ENCODE data around the gene CACNA2D2.

CACNA2D2 gene

DNA sequence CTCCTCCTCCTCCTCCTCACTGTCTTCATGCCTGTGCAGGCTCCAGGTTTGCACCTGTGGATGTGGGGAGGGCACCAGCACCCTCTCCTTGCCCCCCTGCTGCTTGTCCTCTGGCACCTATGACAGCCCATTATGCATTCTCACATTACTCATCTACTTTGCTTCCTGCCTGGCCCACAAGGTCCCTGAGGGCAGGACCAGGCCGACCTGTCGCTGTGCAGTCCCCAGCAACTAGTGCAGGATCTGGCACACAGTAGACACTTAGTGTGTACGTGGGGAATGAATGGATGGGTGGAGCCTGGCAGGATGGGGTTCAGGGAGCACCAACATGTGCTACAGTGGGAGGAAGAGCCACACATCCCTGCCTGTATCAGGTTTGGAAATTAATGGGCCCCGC is 85.8 kb downstream of the CACNA2D2 start:
- Histone ChIP-seq H3K36me3 (ENCODE audit: control insufficient read depth, insufficient read depth, low read length) (no peaks in the 10 kb centered on the region), H3K9me3 (ENCODE audit: control insufficient read depth, low read length) (no peaks in the 10 kb centered on the region), H3K9ac (no peak overlapping the region), H3K79me2 (no peaks in the 10 kb centered on the region), H3K4me3 (ENCODE audit: low read depth, low read length) (no peak overlapping the region), H3K27ac (no peak overlapping the region), H3K4me2 (ENCODE audit: low read length) (no peak overlapping the region), H2AFZ (no peak overlapping the region), H3K4me1 (no peaks in the 10 kb centered on the region), H3K27me3 (ENCODE audit: control insufficient read depth, insufficient read depth, low read length) (no peaks in the 10 kb centered on the region)
- TF ChIP-seq, protein P1, sequence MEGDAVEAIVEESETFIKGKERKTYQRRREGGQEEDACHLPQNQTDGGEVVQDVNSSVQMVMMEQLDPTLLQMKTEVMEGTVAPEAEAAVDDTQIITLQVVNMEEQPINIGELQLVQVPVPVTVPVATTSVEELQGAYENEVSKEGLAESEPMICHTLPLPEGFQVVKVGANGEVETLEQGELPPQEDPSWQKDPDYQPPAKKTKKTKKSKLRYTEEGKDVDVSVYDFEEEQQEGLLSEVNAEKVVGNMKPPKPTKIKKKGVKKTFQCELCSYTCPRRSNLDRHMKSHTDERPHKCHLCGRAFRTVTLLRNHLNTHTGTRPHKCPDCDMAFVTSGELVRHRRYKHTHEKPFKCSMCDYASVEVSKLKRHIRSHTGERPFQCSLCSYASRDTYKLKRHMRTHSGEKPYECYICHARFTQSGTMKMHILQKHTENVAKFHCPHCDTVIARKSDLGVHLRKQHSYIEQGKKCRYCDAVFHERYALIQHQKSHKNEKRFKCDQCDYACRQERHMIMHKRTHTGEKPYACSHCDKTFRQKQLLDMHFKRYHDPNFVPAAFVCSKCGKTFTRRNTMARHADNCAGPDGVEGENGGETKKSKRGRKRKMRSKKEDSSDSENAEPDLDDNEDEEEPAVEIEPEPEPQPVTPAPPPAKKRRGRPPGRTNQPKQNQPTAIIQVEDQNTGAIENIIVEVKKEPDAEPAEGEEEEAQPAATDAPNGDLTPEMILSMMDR (IDR thresholded peaks at IDR 0.05) = no peak

DNA sequence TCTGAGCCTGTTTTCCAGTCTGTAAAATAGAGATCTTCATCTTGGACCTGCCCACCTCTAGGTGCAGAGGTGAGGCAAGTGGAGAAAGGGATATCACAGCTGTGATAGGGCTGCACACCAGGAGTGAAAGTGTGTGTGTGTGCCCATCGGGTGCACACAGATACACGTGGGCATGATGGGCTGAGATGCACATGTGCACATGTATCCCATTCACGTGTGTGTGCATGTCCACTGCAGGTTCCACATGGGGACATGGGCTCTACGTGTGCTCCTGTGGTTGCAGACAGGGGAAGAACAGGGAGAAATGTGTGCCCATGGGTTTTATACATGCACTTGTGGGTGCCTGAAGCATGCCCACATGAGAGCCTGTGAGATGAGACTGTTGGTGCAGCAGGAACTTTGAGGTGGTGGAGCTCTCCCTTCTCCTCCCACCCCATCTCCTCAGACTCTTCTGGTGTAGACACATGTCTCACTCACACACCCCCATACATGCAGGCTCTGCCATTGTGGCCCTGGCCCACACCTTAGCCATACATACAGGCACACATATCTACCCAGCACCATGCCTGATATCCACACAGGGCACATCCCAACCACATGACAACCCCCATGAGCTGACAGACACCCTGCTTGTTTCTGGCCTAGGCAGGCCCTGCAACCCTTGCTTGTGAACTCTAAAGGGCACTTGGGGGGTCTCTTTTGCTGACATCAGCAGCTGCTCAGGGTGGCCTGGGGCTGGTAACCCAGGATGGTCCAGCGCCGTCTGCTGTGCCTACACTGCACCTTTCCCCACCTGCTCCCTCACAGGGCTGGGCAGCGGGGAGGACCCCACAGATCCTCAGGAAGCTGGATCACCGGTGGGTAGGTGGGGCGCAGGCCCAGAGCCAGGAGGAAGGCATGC is 86.4 kb downstream of the CACNA2D2 start:
- H3K4me1 ChIP-seq = no peaks in the 10 kb centered on the region
- no peaks in the 10 kb centered on the region for H3K27me3 ChIP-seq (ENCODE audit: control insufficient read depth, insufficient read depth, low read length)
- H3K36me3 ChIP-seq (ENCODE audit: control insufficient read depth, insufficient read depth, low read length) = no peaks in the 10 kb centered on the region
- H2AFZ ChIP-seq = no peak overlapping the region
- H3K4me2 ChIP-seq (ENCODE audit: low read length) = no peak overlapping the region
- H3K9me3 ChIP-seq (ENCODE audit: control insufficient read depth, low read length) = no peaks in the 10 kb centered on the region
- no peak overlapping the region for H3K4me3 ChIP-seq (ENCODE audit: low read depth, low read length)
- no peaks in the 10 kb centered on the region for H3K79me2 ChIP-seq
- H3K9ac ChIP-seq = no peak overlapping the region
- no peak overlapping the region for H3K27ac ChIP-seq
- TF ChIP-seq, protein P1 (IDR thresholded peaks at IDR 0.05) = no peak

DNA sequence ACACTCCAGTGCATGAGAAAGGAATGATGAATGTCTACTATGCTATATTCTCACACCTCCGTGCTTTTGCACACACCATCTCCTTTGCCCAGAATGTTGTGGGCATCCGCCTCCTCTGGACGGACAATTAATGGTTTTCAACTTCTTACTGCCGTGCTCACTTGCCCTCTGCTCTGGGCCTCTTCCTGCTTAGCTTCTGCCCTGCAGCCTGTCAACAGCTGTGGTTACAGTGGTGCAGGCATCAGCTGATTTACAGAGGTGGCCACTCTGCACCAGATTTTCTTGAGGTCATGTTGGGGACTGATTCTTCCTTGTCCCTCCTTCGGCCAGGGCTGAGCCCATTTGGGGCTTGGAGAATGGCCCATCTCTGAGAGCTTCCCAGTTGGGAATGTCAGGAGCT is 87.6 kb downstream of the CACNA2D2 start:
- H3K27ac ChIP-seq = no peak overlapping the region
- H3K27me3 ChIP-seq (ENCODE audit: control insufficient read depth, insufficient read depth, low read length) = no peaks in the 10 kb centered on the region
- no peak overlapping the region for H2AFZ ChIP-seq
- no peaks in the 10 kb centered on the region for H3K36me3 ChIP-seq (ENCODE audit: control insufficient read depth, insufficient read depth, low read length)
- no peak overlapping the region for H3K4me3 ChIP-seq (ENCODE audit: low read depth, low read length)
- H3K79me2 ChIP-seq = no peaks in the 10 kb centered on the region
- H3K9me3 ChIP-seq (ENCODE audit: control insufficient read depth, low read length) = no peaks in the 10 kb centered on the region
- H3K9ac ChIP-seq = no peak overlapping the region
- H3K4me1 ChIP-seq = no peaks in the 10 kb centered on the region
- no peak overlapping the region for H3K4me2 ChIP-seq (ENCODE audit: low read length)
- TF ChIP-seq, protein P1 (IDR thresholded peaks at IDR 0.05) = no peak

DNA sequence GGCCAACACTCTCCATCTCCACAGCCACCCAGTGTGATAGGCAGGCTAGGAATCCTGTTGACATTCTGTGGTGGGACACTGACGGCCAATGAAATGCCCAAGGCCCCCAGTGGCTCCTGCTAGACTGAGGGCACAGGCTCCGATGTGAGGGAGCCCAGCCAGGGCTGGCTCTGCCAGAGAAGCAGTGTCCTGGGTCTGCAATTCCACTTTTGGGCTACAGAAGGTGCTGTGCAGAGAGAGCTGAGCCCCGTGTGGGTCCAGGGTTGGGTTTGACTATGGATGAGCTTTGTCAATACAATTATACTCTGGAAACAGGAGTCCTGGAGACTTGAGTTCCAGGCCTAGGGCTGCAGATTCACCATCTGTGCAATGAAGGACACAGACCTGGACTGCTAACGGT is 88.4 kb downstream of the CACNA2D2 start:
- Histone ChIP-seq H3K4me3 (ENCODE audit: low read depth, low read length) (no peak overlapping the region), H3K9me3 (ENCODE audit: control insufficient read depth, low read length) (no peaks in the 10 kb centered on the region), H3K4me1 (no peaks in the 10 kb centered on the region), H3K27me3 (ENCODE audit: control insufficient read depth, insufficient read depth, low read length) (no peaks in the 10 kb centered on the region), H3K79me2 (no peaks in the 10 kb centered on the region), H3K27ac (no peak overlapping the region), H3K4me2 (ENCODE audit: low read length) (no peak overlapping the region), H3K9ac (no peak overlapping the region), H3K36me3 (ENCODE audit: control insufficient read depth, insufficient read depth, low read length) (no peaks in the 10 kb centered on the region), H2AFZ (no peak overlapping the region)
- TF ChIP-seq, protein P1 (IDR thresholded peaks at IDR 0.05) = no peak

DNA sequence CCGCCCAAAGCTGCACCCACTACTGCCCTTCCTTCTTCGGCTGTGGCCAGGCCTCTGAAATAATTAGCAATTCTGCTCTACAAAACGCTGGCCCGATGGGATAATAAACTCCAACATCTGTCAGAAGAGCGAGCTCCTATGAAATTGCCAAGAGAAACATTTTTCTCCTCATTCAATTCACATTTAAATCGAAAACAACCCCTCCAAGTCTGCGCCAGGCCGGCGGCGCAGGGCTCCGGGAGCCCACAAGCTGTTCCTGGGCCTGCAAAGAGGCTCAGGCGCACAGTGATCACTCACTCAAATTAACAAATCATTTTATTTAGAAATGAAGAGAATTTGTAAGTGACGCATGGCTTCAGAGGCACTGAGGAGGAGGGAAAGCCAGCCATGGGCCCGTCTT is 88.8 kb downstream of the CACNA2D2 start:
- TF ChIP-seq, protein P1 (IDR thresholded peaks at IDR 0.05) = no peak
- H2AFZ ChIP-seq = no peak overlapping the region
- no peaks in the 10 kb centered on the region for H3K9me3 ChIP-seq (ENCODE audit: control insufficient read depth, low read length)

More for the DNA sequence above, 88.8 kb downstream of the CACNA2D2 start:
- Histone ChIP-seq H3K36me3 (ENCODE audit: control insufficient read depth, insufficient read depth, low read length) (no peaks in the 10 kb centered on the region), H3K27ac (no peak overlapping the region), H3K9ac (no peak overlapping the region), H3K79me2 (no peaks in the 10 kb centered on the region), H3K4me1 (no peaks in the 10 kb centered on the region), H3K4me3 (ENCODE audit: low read depth, low read length) (no peak overlapping the region), H3K27me3 (ENCODE audit: control insufficient read depth, insufficient read depth, low read length) (no peaks in the 10 kb centered on the region), H3K4me2 (ENCODE audit: low read length) (no peak overlapping the region)

All from parathyroid adenoma (tissue), 2 donors.